Duodenal mucosa (tissue), 2 donors: ENCODE results near the gene ADARB2.
"Not testable (repeated sequence)": the region's sequence is repeated elsewhere in the genome, so short reads cannot be mapped to it uniquely, and the experiment has no call there.

Experiments
- H3K27ac ChIP-seq: one replicate; pipeline ENCODE4 v1.7.0; 2013; ENCODE audit warnings: low read depth, low read length
- H3K27me3 ChIP-seq, 2 donors: one replicate each; pipeline ENCODE4 v1.7.0; 2013; ENCODE audit warnings: low read length in 2 of 2, control low read depth in 1 of 2; ENCODE audit not compliant: insufficient read depth in 2 of 2, control insufficient read depth in 1 of 2
- H3K36me3 ChIP-seq, 2 donors: one replicate each; pipeline ENCODE4 v1.7.0; 2013; ENCODE audit warnings: low read length in 2 of 2, control low read depth in 1 of 2; ENCODE audit not compliant: insufficient read depth in 2 of 2, control insufficient read depth in 1 of 2
- H3K4me1 ChIP-seq, 2 donors: one replicate each; pipeline ENCODE4 v1.7.0; 2013; ENCODE audit warnings: low read length in 2 of 2, control low read depth in 1 of 2; ENCODE audit not compliant: insufficient read depth in 2 of 2, control insufficient read depth in 1 of 2
- H3K4me3 ChIP-seq, 2 donors: one replicate each; pipeline ENCODE4 v1.7.0; 2013; ENCODE audit warnings: low read length in 2 of 2, low read depth in 1 of 2
- H3K9ac ChIP-seq, 2 donors: one replicate each; pipeline ENCODE4 v1.7.0; 2013; ENCODE audit warnings: low read length in 2 of 2, low read depth in 1 of 2
- H3K9me3 ChIP-seq, 2 donors: one replicate each; pipeline ENCODE4 v1.7.0; 2013; ENCODE audit warnings: low read length in 2 of 2, control low read depth in 1 of 2; ENCODE audit not compliant: control insufficient read depth in 1 of 2

The ADARB2 gene

DNA sequence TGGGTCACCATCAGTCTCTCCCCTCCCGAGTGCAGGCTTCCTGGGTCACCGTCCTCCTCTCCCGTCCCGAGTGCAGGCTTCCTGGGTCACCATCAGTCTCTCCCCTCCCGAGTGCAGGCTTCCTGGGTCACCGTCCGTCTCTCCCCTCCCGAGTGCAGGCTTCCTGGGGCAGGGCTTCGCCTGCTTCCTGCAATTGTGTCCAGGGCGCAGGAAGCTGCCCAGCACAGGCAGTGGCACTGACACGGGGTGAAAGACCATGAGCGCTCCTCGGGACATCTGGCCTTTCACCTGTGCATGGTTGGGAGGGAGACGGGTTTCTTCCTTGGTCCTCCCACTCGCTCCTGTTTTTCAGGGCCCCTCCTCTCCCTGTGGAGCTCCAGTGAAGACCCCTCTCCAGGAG lies 339.2 kb downstream of the ADARB2 start:
- H3K27me3 ChIP-seq: not testable (repeated sequence)

DNA sequence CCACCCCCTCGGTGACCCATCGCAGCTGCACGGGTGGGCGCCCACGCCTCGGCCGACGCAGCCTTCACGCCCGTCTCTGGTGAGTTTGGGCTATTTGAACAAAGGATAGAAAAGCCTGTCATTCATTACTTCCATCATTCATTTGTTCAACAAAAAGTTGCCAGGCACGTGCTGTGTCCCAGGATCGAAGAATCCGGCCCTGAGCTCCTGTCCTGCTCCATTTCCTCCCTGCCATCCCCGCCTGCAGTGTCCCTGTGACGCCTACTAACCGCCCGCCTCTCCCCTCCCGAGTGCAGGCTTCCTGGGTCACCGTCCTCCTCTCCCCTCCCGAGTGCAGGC lies 341.1 kb downstream of the ADARB2 start:
- H3K9ac ChIP-seq: no peak overlapping the region
- H3K9me3 ChIP-seq: no peaks in the 10 kb centered on the region
- no peaks in the 10 kb centered on the region for H3K4me1 ChIP-seq
- no peaks in the 10 kb centered on the region for H3K36me3 ChIP-seq
- no peak overlapping the region for H3K4me3 ChIP-seq
- H3K27ac ChIP-seq: no peak overlapping the region
- no peaks in the 10 kb centered on the region for H3K27me3 ChIP-seq

More for the DNA sequence above, 339.2 kb downstream of the ADARB2 start:
- H3K27ac ChIP-seq, H3K9ac ChIP-seq, H3K36me3 ChIP-seq, H3K4me3 ChIP-seq, H3K9me3 ChIP-seq, H3K4me1 ChIP-seq: not testable (repeated sequence)

DNA sequence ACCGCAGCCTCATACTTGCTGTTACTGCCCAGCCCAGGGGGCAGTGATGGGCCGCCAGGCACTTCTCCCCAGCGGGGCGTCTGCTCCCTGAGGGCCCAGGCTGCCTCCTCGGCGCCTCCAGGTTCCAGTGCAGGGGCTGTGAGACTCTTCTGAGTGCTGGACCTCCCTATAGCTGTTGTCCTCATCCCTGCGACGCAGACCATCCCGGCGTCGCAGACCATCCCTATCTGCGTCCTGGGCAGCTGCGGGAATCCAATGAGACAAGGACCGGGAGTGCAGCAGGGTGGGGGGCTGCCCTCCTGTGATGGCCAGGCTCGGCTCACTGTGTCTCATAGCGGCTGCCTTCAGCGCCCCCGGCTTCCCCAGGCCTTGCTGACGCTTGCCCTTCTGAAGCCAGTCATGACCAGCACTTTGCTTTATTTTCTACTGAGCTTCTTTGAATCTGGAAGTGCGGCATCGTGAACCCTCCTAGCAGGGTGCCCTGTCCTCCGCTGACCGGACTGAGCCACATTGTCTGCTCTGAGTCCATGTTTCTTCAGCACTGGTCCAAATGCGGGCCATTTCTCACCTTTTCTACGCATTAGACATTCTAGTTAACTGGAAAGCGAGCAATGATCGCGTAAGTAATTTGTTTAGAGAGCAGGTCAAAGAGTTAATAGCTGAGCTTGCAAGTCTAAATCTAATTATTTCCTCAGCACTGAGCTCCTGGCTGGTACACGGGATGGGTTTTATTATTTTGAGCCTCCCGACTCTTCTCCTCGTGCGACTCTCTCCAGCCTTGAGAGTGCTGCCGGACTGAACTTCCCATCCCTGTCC lies 341.6 kb downstream of the ADARB2 start:
- Histone ChIP-seq H3K9me3 (no peaks in the 10 kb centered on the region), H3K27me3 (no peaks in the 10 kb centered on the region), H3K27ac (no peak overlapping the region), H3K36me3 (no peaks in the 10 kb centered on the region), H3K9ac (no peak overlapping the region), H3K4me1 (no peaks in the 10 kb centered on the region), H3K4me3 (no peak overlapping the region)

DNA sequence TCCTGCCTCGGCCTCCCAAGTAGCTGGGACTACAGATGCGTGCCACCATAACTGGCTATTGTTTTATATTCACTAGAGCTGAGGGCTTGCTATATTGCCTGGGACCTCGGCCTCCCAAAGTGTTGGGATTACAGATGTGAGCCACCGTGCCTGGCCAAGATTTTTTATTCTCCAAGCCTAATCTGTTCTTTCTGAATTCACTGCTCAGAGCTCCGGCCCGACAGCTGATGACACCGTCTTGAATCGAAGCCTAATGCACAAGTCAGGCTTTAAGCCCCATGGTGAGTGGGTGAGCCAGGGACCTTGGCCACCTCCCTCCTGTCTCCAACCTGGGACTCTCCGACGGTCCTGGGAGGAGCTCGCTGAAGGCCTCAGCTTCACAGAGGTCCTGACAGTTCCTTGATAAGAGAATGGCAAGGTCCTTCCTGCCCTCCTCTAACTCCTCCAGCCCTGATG lies 342.3 kb downstream of the ADARB2 start:
- Histone ChIP-seq H3K4me1 (no peaks in the 10 kb centered on the region), H3K4me3 (no peak overlapping the region), H3K27ac (no peak overlapping the region), H3K9me3 (no peaks in the 10 kb centered on the region), H3K27me3 (no peaks in the 10 kb centered on the region), H3K36me3 (no peaks in the 10 kb centered on the region), H3K9ac (no peak overlapping the region)

DNA sequence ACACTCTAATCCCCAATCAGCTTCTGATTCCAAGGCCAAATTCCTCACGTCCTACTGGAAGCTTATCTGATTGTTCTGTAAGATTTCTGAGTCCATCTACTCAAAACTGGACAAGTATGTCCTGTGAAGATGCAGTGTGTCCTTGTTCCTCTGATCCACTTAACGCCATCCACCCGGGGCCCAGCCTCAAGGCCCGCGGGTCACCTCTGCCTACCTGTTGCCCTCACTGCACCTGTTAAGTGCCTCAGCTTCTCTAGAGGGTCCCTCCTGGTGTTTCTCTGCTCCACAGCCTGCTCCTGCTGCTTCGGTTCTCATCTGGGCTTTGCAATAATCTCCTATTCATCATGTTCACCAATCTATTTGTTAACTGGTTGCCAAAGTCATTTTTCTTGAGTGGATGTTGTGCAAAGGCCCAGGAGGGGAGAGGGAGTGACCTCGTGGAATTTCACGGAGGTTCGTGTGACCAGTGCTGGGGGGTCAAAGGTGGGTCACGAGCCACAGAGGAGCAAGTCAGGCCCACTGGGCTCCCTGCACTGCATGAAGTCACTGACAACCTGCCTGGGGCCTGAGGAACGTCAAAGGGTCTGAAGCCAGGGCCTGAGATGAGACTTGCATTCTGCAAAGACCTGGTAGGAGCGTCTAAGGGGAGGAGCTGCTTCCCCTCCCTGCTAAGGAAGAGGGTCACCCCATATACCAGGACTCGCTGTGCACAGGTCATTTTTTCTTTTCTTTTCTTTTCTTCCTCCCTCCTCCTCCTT lies 343.0 kb downstream of the ADARB2 start:
- Histone ChIP-seq H3K4me3 (no peak overlapping the region), H3K36me3 (no peaks in the 10 kb centered on the region), H3K9ac (no peak overlapping the region), H3K9me3 (no peaks in the 10 kb centered on the region), H3K27me3 (no peaks in the 10 kb centered on the region), H3K4me1 (no peaks in the 10 kb centered on the region), H3K27ac (no peak overlapping the region)

DNA sequence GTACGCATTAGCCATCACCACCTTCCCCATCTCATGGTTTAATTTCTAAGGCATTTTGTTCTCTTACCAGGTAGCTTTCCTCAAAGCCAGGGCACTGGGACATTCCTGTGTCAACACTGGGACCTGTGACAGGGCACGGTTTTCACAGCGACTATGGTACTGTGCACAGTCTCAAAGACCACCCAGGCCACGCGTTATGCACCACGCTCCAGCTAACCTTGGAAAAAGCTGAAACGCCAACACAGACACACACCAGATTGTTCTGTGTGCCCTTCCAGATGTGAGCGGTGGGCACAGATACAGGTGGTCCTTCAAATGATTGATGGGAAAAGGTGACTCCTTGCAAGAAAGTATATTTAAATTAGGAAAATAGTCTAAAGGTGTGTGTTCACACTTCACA lies 343.8 kb downstream of the ADARB2 start:
- no peak overlapping the region for H3K4me3 ChIP-seq
- no peaks in the 10 kb centered on the region for H3K9me3 ChIP-seq
- no peaks in the 10 kb centered on the region for H3K27me3 ChIP-seq
- no peaks in the 10 kb centered on the region for H3K36me3 ChIP-seq
- no peak overlapping the region for H3K27ac ChIP-seq
- no peaks in the 10 kb centered on the region for H3K4me1 ChIP-seq
- H3K9ac ChIP-seq: no peak overlapping the region

DNA sequence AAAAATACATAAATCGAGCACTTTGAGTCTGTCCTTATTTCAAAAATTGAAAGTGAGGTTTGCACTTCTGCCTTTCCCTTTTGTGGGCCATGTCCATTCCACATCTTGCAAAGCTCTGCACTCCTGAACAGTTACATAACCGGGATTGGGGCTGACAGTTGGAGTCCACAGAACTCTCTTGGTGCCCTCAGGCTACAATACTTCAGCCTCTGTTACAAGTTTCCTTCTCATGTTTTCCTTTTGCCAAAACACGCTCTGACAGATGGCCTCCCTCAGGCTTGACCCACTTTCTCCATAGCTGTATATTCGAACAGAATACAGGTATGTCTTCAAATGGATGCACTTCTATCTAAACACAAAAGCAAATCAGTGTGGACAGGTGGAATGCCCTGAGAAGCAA lies 345.2 kb downstream of the ADARB2 start:
- Histone ChIP-seq H3K4me1 (no peaks in the 10 kb centered on the region), H3K27ac (no peak overlapping the region), H3K4me3 (no peak overlapping the region), H3K9me3 (no peaks in the 10 kb centered on the region), H3K36me3 (no peaks in the 10 kb centered on the region), H3K27me3 (no peaks in the 10 kb centered on the region), H3K9ac (no peak overlapping the region)

DNA sequence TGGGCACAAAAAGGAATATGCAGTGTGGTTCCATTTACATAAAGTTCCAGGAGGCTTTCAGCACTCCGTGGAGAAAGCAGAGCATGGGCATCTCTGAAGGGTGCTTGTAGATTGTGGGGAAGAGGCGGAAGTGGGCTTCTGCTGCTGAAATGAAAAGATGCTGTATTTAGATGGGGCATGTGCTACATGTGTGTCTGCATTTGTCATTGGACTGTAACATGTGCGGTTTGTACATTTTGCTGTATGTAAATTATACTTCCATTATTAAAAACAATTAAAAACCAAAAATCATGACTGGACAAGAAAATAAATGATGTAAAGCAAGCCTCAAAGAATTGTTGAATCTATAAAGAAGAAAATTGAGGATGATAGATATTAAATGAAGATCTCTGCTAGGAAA lies 347.1 kb downstream of the ADARB2 start:
- Histone ChIP-seq H3K4me1 (no peaks in the 10 kb centered on the region), H3K36me3 (no peaks in the 10 kb centered on the region), H3K27ac (no peak overlapping the region), H3K9me3 (no peaks in the 10 kb centered on the region), H3K27me3 (no peaks in the 10 kb centered on the region), H3K4me3 (no peak overlapping the region), H3K9ac (no peak overlapping the region)

DNA sequence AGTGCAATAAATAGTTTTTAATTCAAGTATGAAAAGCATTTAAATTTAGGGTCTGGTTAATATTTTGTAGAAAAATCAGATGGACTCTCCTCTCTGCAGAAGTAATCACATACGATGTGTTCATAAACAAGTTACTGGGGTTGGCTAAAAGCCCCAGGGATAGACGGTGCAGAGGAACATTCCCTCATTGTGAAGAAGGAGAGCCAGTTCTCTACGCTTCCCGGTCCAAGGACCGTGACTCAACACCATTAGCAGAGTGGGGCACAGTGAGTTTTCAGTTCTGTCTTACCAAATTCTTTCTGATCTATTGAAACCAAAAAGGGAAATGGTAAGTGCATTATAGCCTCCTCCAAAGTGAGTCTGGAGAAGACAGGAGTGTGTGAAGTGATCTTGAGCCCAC lies 353.3 kb downstream of the ADARB2 start:
- Histone ChIP-seq H3K9ac (no peak overlapping the region), H3K27ac (no peak overlapping the region), H3K4me1 (no peaks in the 10 kb centered on the region), H3K36me3 (no peaks in the 10 kb centered on the region), H3K9me3 (no peaks in the 10 kb centered on the region), H3K4me3 (no peak overlapping the region), H3K27me3 (peaks cover 15% of the 10 kb centered on the region in 2 donors)

DNA sequence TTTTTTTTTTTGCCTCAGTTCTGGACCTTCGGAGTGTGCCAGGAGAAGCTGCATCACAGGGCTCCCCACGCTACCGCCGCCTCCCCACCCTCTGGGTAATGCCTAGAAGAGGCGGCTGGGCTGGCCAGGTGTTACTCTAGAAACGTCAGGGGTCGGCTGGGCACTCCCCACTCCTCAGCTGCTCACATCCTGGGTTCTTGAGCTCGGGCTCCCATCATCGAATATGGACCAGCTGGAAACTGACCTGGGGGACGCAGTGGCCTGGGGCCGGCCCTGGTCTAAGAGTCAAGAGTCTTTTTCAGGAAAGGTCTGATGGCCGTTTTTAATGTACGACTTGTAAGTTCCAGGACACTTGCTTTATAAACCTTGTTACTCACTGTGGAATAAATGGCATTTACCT lies 354.6 kb downstream of the ADARB2 start:
- H3K9ac ChIP-seq: no peak overlapping the region
- no peaks in the 10 kb centered on the region for H3K36me3 ChIP-seq
- H3K4me3 ChIP-seq: no peak overlapping the region
- peaks cover 15% of the 10 kb centered on the region in 2 donors for H3K27me3 ChIP-seq
- H3K9me3 ChIP-seq: no peaks in the 10 kb centered on the region
- H3K4me1 ChIP-seq: no peaks in the 10 kb centered on the region
- no peak overlapping the region for H3K27ac ChIP-seq
